PC-3 (cell line): ENCODE measurements around the gene BAMBI. TPM values are rescaled to one million over a fixed set of nuclear protein-coding genes. Genes with fewer than 3 reads are reported as not detected.

Experiments used
- ATAC-seq: fragments of 200-7000 bp; cut with Tn5 transposase; 2 replicates; pipeline ENCODE4 v1.9.1; 2020; ENCODE audit warnings: mild to moderate bottlenecking, moderate library complexity
- BruUV-seq: library from RNA; stranded (reverse); fragments of 400-500 nt; replicated peaks from 2 replicates; lab custom pipeline; 2021; lab: Mats Ljungman, UMichigan
- CTCF ChIA-PET: fragments of 300-600 bp; sonication (Branson Sonifier 250); formaldehyde crosslinking; loops from one replicate; lab custom pipeline; 2022; ENCODE audit warnings: antibody characterized with exemption; lab: Charles Lee
- POLR2A ChIA-PET: fragments of 300-600 bp; sonication (Branson Sonifier 250); formaldehyde crosslinking; loops from one replicate; lab custom pipeline; 2022; ENCODE audit warnings: antibody characterized with exemption; ENCODE audit not compliant: unreplicated experiment; lab: Charles Lee
- DNase-seq: peaks from one replicate; pipeline ENCODE4 v3.0.0-alpha.2; 2015
- H2AFZ ChIP-seq: fragments of 300-600 bp; sonication (generic); 2 replicates; pipeline ENCODE4 v1.6.0; 2016; ENCODE audit warnings: antibody characterized with exemption, low read length
- H3F3A ChIP-seq: fragments of 300-600 bp; sonication (generic); one replicate; pipeline ENCODE4 v1.6.0; 2017; ENCODE audit warnings: antibody characterized with exemption, low read length, control low read depth, mild to moderate bottlenecking; ENCODE audit not compliant: unreplicated experiment
- H3K27ac ChIP-seq: fragments of 300-600 bp; sonication (generic); 2 replicates; pipeline ENCODE4 v1.5.1; 2016; ENCODE audit warnings: mild to moderate bottlenecking, low read length
- H3K27me3 ChIP-seq: fragments of 300-600 bp; sonication (generic); 2 replicates; pipeline ENCODE4 v1.6.1; 2016; ENCODE audit warnings: low read length, mixed read lengths
- H3K36me3 ChIP-seq: fragments of 300-600 bp; sonication (generic); 2 replicates; pipeline ENCODE4 v1.6.1; 2016; ENCODE audit warnings: low read depth, mixed run types, low read length, mixed read lengths
- H3K4me1 ChIP-seq: fragments of 300-600 bp; sonication (generic); 2 replicates; pipeline ENCODE4 v1.5.1; 2016; ENCODE audit warnings: low read length; ENCODE audit not compliant: insufficient read depth
- H3K4me2 ChIP-seq: fragments of 300-600 bp; sonication (generic); 2 replicates; pipeline ENCODE4 v1.6.0; 2016; ENCODE audit warnings: low read length
- H3K4me3 ChIP-seq: fragments of 300-600 bp; sonication (generic); 2 replicates; pipeline ENCODE4 v1.5.1; 2016; ENCODE audit warnings: mild to moderate bottlenecking, low read length, mixed read lengths
- H3K79me2 ChIP-seq: fragments of 300-600 bp; sonication (generic); 2 replicates; pipeline ENCODE4 v1.6.1; 2017; ENCODE audit warnings: low read length, mixed read lengths
- H3K9ac ChIP-seq: fragments of 300-600 bp; sonication (generic); 2 replicates; pipeline ENCODE4 v1.6.0; 2016; ENCODE audit warnings: mild to moderate bottlenecking, low read length
- H3K9me2 ChIP-seq: fragments of 300-600 bp; sonication (generic); replicated peaks from 2 replicates; pipeline ENCODE4 v1.6.1; 2016; ENCODE audit warnings: mixed run types, low read length, mixed read lengths
- H3K9me3 ChIP-seq: fragments of 300-600 bp; sonication (generic); 2 replicates; pipeline ENCODE4 v1.6.1; 2016; ENCODE audit warnings: low read length, mixed read lengths
- H4K20me1 ChIP-seq: fragments of 300-600 bp; sonication (generic); 2 replicates; pipeline ENCODE4 v1.6.1; 2016; ENCODE audit warnings: low read length, mixed read lengths
- CTCF ChIP-seq: fragments of 300-600 bp; sonication (generic); conservative IDR thresholded peaks from 2 replicates; pipeline ENCODE4 v1.5.1; 2017; ENCODE audit warnings: antibody characterized with exemption, low read depth, mild to moderate bottlenecking, low read length
- EZH2 ChIP-seq: fragments of 300-600 bp; sonication (generic); IDR thresholded peaks from one replicate; pipeline ENCODE4 v1.6.1; 2017; ENCODE audit warnings: antibody characterized with exemption, mild to moderate bottlenecking, low read length; ENCODE audit not compliant: unreplicated experiment
- EZH2phosphoT487 ChIP-seq: fragments of 300-600 bp; sonication (generic); IDR thresholded peaks from 2 replicates; pipeline ENCODE4 v1.6.1; 2018; ENCODE audit warnings: mild to moderate bottlenecking, antibody characterized with exemption, low read length, borderline replicate concordance
- intact Hi-C: fragments of 100-400 bp; cut with micrococcal nuclease; formaldehyde crosslinking; loops from 2 replicates; pipeline ENCODE4 v1.9.0; 2023
- total RNA-seq: library from RNA; depleted of rRNA; stranded (reverse); fragments of >200 nt; gene quantifications from 2 replicates; pipeline ENCODE4 v1.2.3, GENCODE V29; 2014

The BAMBI gene
- total RNA-seq, 1 experiment from 2014 or later = 9.6 TPM

DNA sequence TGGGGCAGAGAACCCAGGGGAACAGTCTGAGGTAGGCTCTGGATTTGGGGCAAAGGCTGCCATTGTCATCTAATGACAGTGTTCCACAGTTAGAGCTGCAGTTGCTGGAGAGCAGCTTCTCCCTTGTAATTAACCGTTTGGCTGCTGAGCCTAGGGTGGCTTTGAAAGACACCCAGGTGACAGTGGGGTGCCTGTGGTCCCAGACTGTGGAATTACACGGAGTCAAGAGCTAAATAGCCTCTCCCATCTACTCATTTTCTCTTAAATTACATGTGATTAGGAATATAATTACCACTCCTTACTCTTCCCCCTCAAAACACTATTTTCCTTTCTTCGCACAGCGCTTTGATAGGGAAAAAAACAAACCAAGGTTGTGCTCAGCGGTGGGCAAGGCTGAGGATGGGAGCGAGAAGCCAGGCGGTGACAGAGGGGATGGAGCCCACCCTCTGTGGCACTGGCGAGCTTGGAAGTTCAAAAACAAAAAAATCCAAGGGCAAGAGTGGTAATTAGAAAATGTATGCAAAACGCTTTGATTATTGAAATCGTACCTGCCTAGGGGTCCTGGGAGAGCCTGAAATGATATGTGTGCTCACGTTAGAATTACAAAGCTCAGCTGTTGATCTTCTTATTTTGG lies 44.1 kb downstream of the BAMBI start:
- intact Hi-C loops = loop anchor here (5.0 kb wide), 1 partner anchor 44 kb away; the partner anchor contains the start of gene BAMBI
- POLR2A ChIA-PET = no interaction called here
- TF ChIP-seq EZH2phosphoT487 = no peak
- TF ChIP-seq CTCF = no peak
- TF ChIP-seq EZH2 = no peak
- no TSS peak for BruUV-seq
- CTCF ChIA-PET = no interaction called here
- Histone ChIP-seq H3K9me3 (no peaks in the 10 kb centered on the region), H3K9me2 (no peaks in the 10 kb centered on the region), H3K36me3 (no peaks in the 10 kb centered on the region), H3K27me3 (no peaks in the 10 kb centered on the region), H3K79me2 (no peaks in the 10 kb centered on the region), H4K20me1 (no peaks in the 10 kb centered on the region), H3K27ac (no peak overlapping the region), H3K4me3 (peak overlapping the region; percentile 77), H3F3A (no peaks in the 10 kb centered on the region), H3K4me1 (peaks cover 21% of the 10 kb centered on the region), H3K9ac (no peak overlapping the region), H3K4me2 (peak overlapping the region; percentile 96), H2AFZ (peak overlapping the region; percentile 96)
- no peak for DNase-seq
- no peak for ATAC-seq

- peak overlapping the region; percentile 77 for H3K4me3 ChIP-seq
- peak overlapping the region; percentile 96 for H3K4me2 ChIP-seq
- H4K20me1 ChIP-seq = no peaks in the 10 kb centered on the region
- ATAC-seq (peak; percentile 66), DNase-seq (peak; percentile 35)
- no peaks in the 10 kb centered on the region for H3K27me3 ChIP-seq
- no peaks in the 10 kb centered on the region for H3K36me3 ChIP-seq
- intact Hi-C loops = loop anchor here (5.0 kb wide), 1 partner anchor 45 kb away; the partner anchor contains the start of gene BAMBI
- peak overlapping the region; percentile 96 for H2AFZ ChIP-seq
- BruUV-seq = no TSS peak
- CTCF ChIA-PET = no interaction called here
- H3K4me1 ChIP-seq = peaks cover 21% of the 10 kb centered on the region
- H3K9me3 ChIP-seq = no peaks in the 10 kb centered on the region
- POLR2A ChIA-PET = no interaction called here
- H3K9ac ChIP-seq = peak overlapping the region; percentile 44
- H3K79me2 ChIP-seq = no peaks in the 10 kb centered on the region
- no peak overlapping the region for H3K27ac ChIP-seq
- no peaks in the 10 kb centered on the region for H3K9me2 ChIP-seq
- TF ChIP-seq CTCF = no peak
- TF ChIP-seq EZH2 = no peak
- no peak for TF ChIP-seq EZH2phosphoT487
- H3F3A ChIP-seq = no peaks in the 10 kb centered on the region
Measured at GRCh38 chr10:28722065-28722803, 44.9 kb downstream of the BAMBI start.
